Vagina (tissue), 2 donors: ENCODE data around the gene BCR. TPM values are rescaled to one million over a fixed set of nuclear protein-coding genes. Genes with fewer than 3 reads are reported as not detected.

Experiments
- DNase-seq, 2 donors: peaks; one replicate each; pipeline ENCODE4 v3.0.0-alpha.2; 2017; ENCODE audit errors: extremely low spot score in 2 of 2
- H3K27ac ChIP-seq: fragments of 200-600 bp; sonication (generic); one replicate; pipeline ENCODE4 v1.5.1; 2019
- H3K27me3 ChIP-seq: fragments of 200-600 bp; sonication (generic); one replicate; pipeline ENCODE4 v1.5.1; 2019
- H3K36me3 ChIP-seq, 2 donors: fragments of 200-600 bp; sonication (generic); one replicate each; pipeline ENCODE4 v1.5.1; 2017 to 2019
- H3K4me1 ChIP-seq: fragments of 200-600 bp; sonication (generic); one replicate; pipeline ENCODE4 v1.5.1; 2019
- H3K4me3 ChIP-seq, 2 donors: fragments of 200-600 bp; sonication (generic); 1 replicate in 1 of 2; 2 replicates in 1 of 2; pipeline ENCODE4 v1.5.1; 2016 to 2019
- H3K9me3 ChIP-seq: fragments of 200-600 bp; sonication (generic); one replicate; pipeline ENCODE4 v1.5.1; 2019
- CTCF ChIP-seq, 3 experiments: fragments of 450-650 bp in 2 of 3; fragments of 200-600 bp in 1 of 3; sonication (generic) in 1 of 3; IDR thresholded peaks; one replicate each; pipeline ENCODE4 v1.5.1; 2017 to 2019; ENCODE audit warnings: antibody characterized with exemption in 3 of 3, mild to moderate bottlenecking in 2 of 3, moderate library complexity in 2 of 3
- POLR2A ChIP-seq, 2 donors: fragments of 450-650 bp; IDR thresholded peaks; one replicate each; pipeline ENCODE4 v1.6.1; 2017; ENCODE audit warnings: antibody characterized with exemption in 2 of 2, mild to moderate bottlenecking in 2 of 2, moderate library complexity in 2 of 2
- POLR2AphosphoS5 ChIP-seq, 2 donors: sonication (generic); formaldehyde crosslinking; IDR thresholded peaks; one replicate each; pipeline ENCODE4 v1.9.0; 2017; ENCODE audit warnings: antibody characterized with exemption in 2 of 2, mild to moderate bottlenecking in 2 of 2, low read depth in 1 of 2; ENCODE audit not compliant: insufficient read depth in 1 of 2
- intact Hi-C: fragments of 100-400 bp; cut with DNase I; formaldehyde crosslinking; loops from one replicate; pipeline ENCODE4 v1.15.1; 2023
- total RNA-seq: library from RNA; depleted of rRNA; stranded (reverse); fragments of >200 nt; gene quantifications from one replicate; pipeline ENCODE4 v1.2.3, GENCODE V29; 2016

The BCR gene
- total RNA-seq, 1 donor from 2014 or later, result 52.5 TPM

GRCh38 chr22:23175817-23176644, 4.3 kb upstream of the BCR start:
- no peak for DNase-seq
- intact Hi-C loops, result loop anchor here (5.0 kb wide), 1 partner anchor 201 kb away; no protein-coding TSS in a partner anchor
- Histone ChIP-seq H3K36me3 (no peaks in the 10 kb centered on the region), H3K27me3 (no peaks in the 10 kb centered on the region), H3K4me3 (no peak overlapping the region), H3K9me3 (no peaks in the 10 kb centered on the region), H3K27ac (no peak overlapping the region), H3K4me1 (peaks cover 23% of the 10 kb centered on the region)
- no peak for TF ChIP-seq CTCF (IDR thresholded peaks at IDR 0.05)
- no peak for TF ChIP-seq POLR2A (IDR thresholded peaks at IDR 0.05)
- no peak for TF ChIP-seq POLR2AphosphoS5 (IDR thresholded peaks at IDR 0.05; ENCODE audit: insufficient read depth in 1 of 2, low read depth in 1 of 2)

GRCh38 chr22:23176645-23177027, 3.7 kb upstream of the BCR start:
- H3K27me3 ChIP-seq, result no peaks in the 10 kb centered on the region
- no peak overlapping the region for H3K4me3 ChIP-seq
- DNase-seq, result no peak
- TF ChIP-seq POLR2A (IDR thresholded peaks at IDR 0.05) (no peak), POLR2AphosphoS5 (IDR thresholded peaks at IDR 0.05; ENCODE audit: insufficient read depth in 1 of 2, low read depth in 1 of 2) (no peak), CTCF (IDR thresholded peaks at IDR 0.05) (no peak)
- intact Hi-C loops, result loop anchor here (5.0 kb wide), 1 partner anchor 201 kb away; no protein-coding TSS in a partner anchor
- peaks cover 27% of the 10 kb centered on the region for H3K4me1 ChIP-seq
- H3K9me3 ChIP-seq, result no peaks in the 10 kb centered on the region
- no peaks in the 10 kb centered on the region for H3K36me3 ChIP-seq
- H3K27ac ChIP-seq, result no peak overlapping the region

GRCh38 chr22:23177197-23177596, 3.1 kb upstream of the BCR start:
- intact Hi-C loops, result loop anchor here (5.0 kb wide), 1 partner anchor 200 kb away; no protein-coding TSS in a partner anchor
- Histone ChIP-seq H3K4me3 (no peak overlapping the region), H3K27me3 (no peaks in the 10 kb centered on the region), H3K36me3 (no peaks in the 10 kb centered on the region), H3K4me1 (peaks cover 32% of the 10 kb centered on the region), H3K27ac (no peak overlapping the region), H3K9me3 (no peaks in the 10 kb centered on the region)
- TF ChIP-seq POLR2A (IDR thresholded peaks at IDR 0.05) (no peak), POLR2AphosphoS5 (IDR thresholded peaks at IDR 0.05; ENCODE audit: insufficient read depth in 1 of 2, low read depth in 1 of 2) (no peak), CTCF (IDR thresholded peaks at IDR 0.05) (no peak)
- DNase-seq, result no peak

- Histone ChIP-seq H3K36me3 (no peaks in the 10 kb centered on the region), H3K9me3 (no peaks in the 10 kb centered on the region), H3K4me1 (peaks cover 47% of the 10 kb centered on the region), H3K27ac (peak overlapping the region; percentile 83), H3K27me3 (no peaks in the 10 kb centered on the region), H3K4me3 (no peak overlapping the region)
- TF ChIP-seq POLR2A (IDR thresholded peaks at IDR 0.05) (no peak), CTCF (IDR thresholded peaks at IDR 0.05) (peak; percentile 86 to 94 (median 89)), POLR2AphosphoS5 (IDR thresholded peaks at IDR 0.05; ENCODE audit: insufficient read depth in 1 of 2, low read depth in 1 of 2) (peak in 1 of 2 donors; percentile 31)
- intact Hi-C loops, result loop anchor here (5.0 kb wide), 1 partner anchor 199 kb away; no protein-coding TSS in a partner anchor
- DNase-seq, result no peak
Observed at GRCh38 chr22:23178512-23179254, 1.6 kb upstream of the BCR start.
